Stimulated activated naive CD8-positive, alpha-beta T cell treated with anti-CD3 and anti-CD28 coated beads, Interleukin-15, Interleukin-2, amounts not matched to agents 100 ng/mL and 50 ng/mL, for 24 hours (primary cell): ENCODE measurements around the gene LCN1.
"Not testable (repeated sequence)": the region's sequence is repeated elsewhere in the genome, so short reads cannot be mapped to it uniquely, and the experiment has no call there.

Source experiments
- H3K27ac Mint-ChIP-seq: one replicate; pipeline ENCODE4 v1.8.0; 2021; ENCODE audit warnings: mild to moderate bottlenecking, mixed read lengths
- H3K27me3 Mint-ChIP-seq: one replicate; pipeline ENCODE4 v1.8.0; 2021; ENCODE audit warnings: mixed read lengths
- H3K36me3 Mint-ChIP-seq: one replicate; pipeline ENCODE4 v1.8.0; 2021; ENCODE audit warnings: low read depth, mixed read lengths
- H3K4me1 Mint-ChIP-seq: one replicate; pipeline ENCODE4 v1.8.0; 2021; ENCODE audit warnings: low read depth, mixed read lengths
- H3K4me3 Mint-ChIP-seq: one replicate; pipeline ENCODE4 v1.8.0; 2021; ENCODE audit warnings: mild to moderate bottlenecking, mixed read lengths
- H3K9me3 Mint-ChIP-seq: one replicate; pipeline ENCODE4 v1.8.0; 2021; ENCODE audit warnings: mixed read lengths

LCN1 gene

GRCh38 chr9:135507104-135508035 is 13.9 kb upstream of the LCN1 start:
- Mint-ChIP-seq H3K9me3 (peaks cover 10% of the 10 kb centered on the region), H3K36me3 (peaks cover 19% of the 10 kb centered on the region), H3K27me3 (no peaks in the 10 kb centered on the region), H3K27ac (no peak overlapping the region), H3K4me1 (peaks cover 15% of the 10 kb centered on the region), H3K4me3 (no peak overlapping the region)

GRCh38 chr9:135508211-135508820 is 12.9 kb upstream of the LCN1 start:
- H3K36me3 Mint-ChIP-seq: peaks cover 15% of the 10 kb centered on the region
- peaks cover 10% of the 10 kb centered on the region for H3K9me3 Mint-ChIP-seq
- peaks cover 3% of the 10 kb centered on the region for H3K27me3 Mint-ChIP-seq
- peaks cover 11% of the 10 kb centered on the region for H3K4me1 Mint-ChIP-seq
- H3K4me3 Mint-ChIP-seq: no peak overlapping the region
- no peak overlapping the region for H3K27ac Mint-ChIP-seq

GRCh38 chr9:135509458-135509857 is 11.8 kb upstream of the LCN1 start:
- peaks cover 10% of the 10 kb centered on the region for H3K9me3 Mint-ChIP-seq
- no peak overlapping the region for H3K4me3 Mint-ChIP-seq
- peaks cover 3% of the 10 kb centered on the region for H3K27me3 Mint-ChIP-seq
- H3K27ac Mint-ChIP-seq: no peak overlapping the region
- H3K36me3 Mint-ChIP-seq: peaks cover 9% of the 10 kb centered on the region
- peaks cover 11% of the 10 kb centered on the region for H3K4me1 Mint-ChIP-seq

GRCh38 chr9:135512241-135512603 is 9.0 kb upstream of the LCN1 start:
- peaks cover 3% of the 10 kb centered on the region for H3K27me3 Mint-ChIP-seq
- H3K27ac Mint-ChIP-seq: no peak overlapping the region

GRCh38 chr9:135512904-135513303 is 8.3 kb upstream of the LCN1 start:
- peaks cover 10% of the 10 kb centered on the region for H3K9me3 Mint-ChIP-seq
- H3K27me3 Mint-ChIP-seq: peaks cover 7% of the 10 kb centered on the region
- peaks cover 15% of the 10 kb centered on the region for H3K4me1 Mint-ChIP-seq
- H3K36me3 Mint-ChIP-seq: no peaks in the 10 kb centered on the region
- H3K4me3 Mint-ChIP-seq: no peak overlapping the region
- H3K27ac Mint-ChIP-seq: no peak overlapping the region

More at GRCh38 chr9:135512241-135512603, 9.0 kb upstream of the LCN1 start:
- no peak overlapping the region for H3K4me3 Mint-ChIP-seq
- peaks cover 15% of the 10 kb centered on the region for H3K4me1 Mint-ChIP-seq
- H3K36me3 Mint-ChIP-seq: no peaks in the 10 kb centered on the region
- H3K9me3 Mint-ChIP-seq: peaks cover 10% of the 10 kb centered on the region

GRCh38 chr9:135513351-135513846 is 7.8 kb upstream of the LCN1 start:
- no peaks in the 10 kb centered on the region for H3K36me3 Mint-ChIP-seq

GRCh38 chr9:135513906-135514305 is 7.3 kb upstream of the LCN1 start:
- H3K36me3 Mint-ChIP-seq, H3K9me3 Mint-ChIP-seq, H3K27ac Mint-ChIP-seq, H3K4me3 Mint-ChIP-seq: not testable (repeated sequence)
- Mint-ChIP-seq H3K4me1 (peaks cover 15% of the 10 kb centered on the region), H3K27me3 (peaks cover 13% of the 10 kb centered on the region)

More at GRCh38 chr9:135513351-135513846, 7.8 kb upstream of the LCN1 start:
- Mint-ChIP-seq H3K9me3 (peaks cover 10% of the 10 kb centered on the region), H3K4me3 (no peak overlapping the region), H3K4me1 (peaks cover 15% of the 10 kb centered on the region), H3K27ac (no peak overlapping the region), H3K27me3 (peaks cover 11% of the 10 kb centered on the region)

- H3K4me1 Mint-ChIP-seq: peaks cover 15% of the 10 kb centered on the region
- peaks cover 1% of the 10 kb centered on the region for H3K9me3 Mint-ChIP-seq
- H3K4me3 Mint-ChIP-seq: no peak overlapping the region
- H3K27me3 Mint-ChIP-seq: peaks cover 14% of the 10 kb centered on the region
- H3K27ac Mint-ChIP-seq: no peak overlapping the region
- H3K36me3 Mint-ChIP-seq: no peaks in the 10 kb centered on the region
Measured at GRCh38 chr9:135514342-135515082, 6.7 kb upstream of the LCN1 start.

GRCh38 chr9:135515083-135515951 is 5.9 kb upstream of the LCN1 start:
- Mint-ChIP-seq H3K4me3 (no peak overlapping the region), H3K27me3 (peaks cover 19% of the 10 kb centered on the region), H3K4me1 (peaks cover 15% of the 10 kb centered on the region), H3K36me3 (no peaks in the 10 kb centered on the region), H3K27ac (no peak overlapping the region), H3K9me3 (no peaks in the 10 kb centered on the region)

GRCh38 chr9:135516132-135516860 is 4.9 kb upstream of the LCN1 start:
- Mint-ChIP-seq H3K4me1 (peaks cover 9% of the 10 kb centered on the region), H3K27ac (no peak overlapping the region), H3K36me3 (no peaks in the 10 kb centered on the region), H3K4me3 (no peak overlapping the region), H3K9me3 (no peaks in the 10 kb centered on the region), H3K27me3 (peaks cover 19% of the 10 kb centered on the region)

GRCh38 chr9:135517407-135517822 is 3.8 kb upstream of the LCN1 start:
- peaks cover 20% of the 10 kb centered on the region for H3K27me3 Mint-ChIP-seq
- peaks cover 4% of the 10 kb centered on the region for H3K4me1 Mint-ChIP-seq

GRCh38 chr9:135519179-135519971 is 1.9 kb upstream of the LCN1 start:
- peaks cover 20% of the 10 kb centered on the region for H3K27me3 Mint-ChIP-seq
- H3K4me3 Mint-ChIP-seq: no peak overlapping the region
- peaks cover 4% of the 10 kb centered on the region for H3K4me1 Mint-ChIP-seq
- no peaks in the 10 kb centered on the region for H3K9me3 Mint-ChIP-seq
- H3K27ac Mint-ChIP-seq: no peak overlapping the region
- H3K36me3 Mint-ChIP-seq: no peaks in the 10 kb centered on the region

More at GRCh38 chr9:135517407-135517822, 3.8 kb upstream of the LCN1 start:
- Mint-ChIP-seq H3K9me3 (no peaks in the 10 kb centered on the region), H3K27ac (no peak overlapping the region), H3K36me3 (no peaks in the 10 kb centered on the region), H3K4me3 (no peak overlapping the region)

- H3K4me3 Mint-ChIP-seq: no peak overlapping the region
Measured at GRCh38 chr9:135521608-135522095, 412 bp downstream of the LCN1 start.

More at GRCh38 chr9:135521608-135522095, 412 bp downstream of the LCN1 start:
- H3K27ac Mint-ChIP-seq: no peak overlapping the region
- no peaks in the 10 kb centered on the region for H3K9me3 Mint-ChIP-seq
- H3K36me3 Mint-ChIP-seq: no peaks in the 10 kb centered on the region
- H3K4me1 Mint-ChIP-seq: no peaks in the 10 kb centered on the region
- peaks cover 20% of the 10 kb centered on the region for H3K27me3 Mint-ChIP-seq
